ENCODE data around the gene MYLK4. TPM values are rescaled to one million over a fixed set of nuclear protein-coding genes. Genes with fewer than 3 reads are reported as not detected.
A peak's percentile ranks its signal among the peaks of the same experiment; 100 is the strongest.

Gene MYLK4
- total and polyA plus RNA-seq, 5 donors: 1.3 to 3.7 (median 2.3) TPM

GRCh38 chr6:2792330-2793110 is 41.8 kb upstream of the MYLK4 start:
- intact Hi-C loops (cut with DNase I): loop anchor here in 3 of 4 donors (5.0 to 10.0 kb wide), 3 partner anchors 50 to 142 kb away; partner anchors contain the start of gene SERPINB1 (in 3 of the 3)
- H3K27ac ChIP-seq (ENCODE audit: low read length): peak overlapping the region; percentile 28

GRCh38 chr6:2791450-2791974 is 40.8 kb upstream of the MYLK4 start:
- 55% methylated on average over 4 of the region's 4 CpGs for WGBS
- DNase-seq (no peak), ATAC-seq (no peak)
- Histone ChIP-seq H3K9me3 (ENCODE audit: control insufficient read depth, low read length) (no peaks in the 10 kb centered on the region), H3K27me3 (ENCODE audit: control insufficient read depth, insufficient read depth) (no peaks in the 10 kb centered on the region), H3K4me3 (ENCODE audit: low read length) (no peak overlapping the region), H3K4me1 (ENCODE audit: control insufficient read depth, insufficient read depth, low read length) (peaks cover 5% of the 10 kb centered on the region), H3K27ac (ENCODE audit: low read length) (no peak overlapping the region)
- intact Hi-C loops (cut with DNase I): loop anchor here in 3 of 4 donors (5.0 to 10.0 kb wide), 3 partner anchors 51 to 143 kb away; partner anchors contain the start of gene SERPINB1 (in 3 of the 3)

More at GRCh38 chr6:2792330-2793110, 41.8 kb upstream of the MYLK4 start:
- no peak overlapping the region for H3K4me3 ChIP-seq (ENCODE audit: low read length)
- ATAC-seq (no peak), DNase-seq (no peak)
- H3K9me3 ChIP-seq (ENCODE audit: control insufficient read depth, low read length): no peaks in the 10 kb centered on the region
- H3K4me1 ChIP-seq (ENCODE audit: control insufficient read depth, insufficient read depth, low read length): peaks cover 5% of the 10 kb centered on the region
- H3K27me3 ChIP-seq (ENCODE audit: control insufficient read depth, insufficient read depth): no peaks in the 10 kb centered on the region
- 94% methylated on average over 17 of the region's 17 CpGs for WGBS

GRCh38 chr6:2790588-2791449 is 40.1 kb upstream of the MYLK4 start:
- H3K4me3 ChIP-seq (ENCODE audit: low read length): no peak overlapping the region
- WGBS: 37% methylated on average over 11 of the region's 11 CpGs
- intact Hi-C loops (cut with DNase I): loop anchor here in 3 of 4 donors (5.0 to 10.0 kb wide), 3 partner anchors 51 to 144 kb away; partner anchors contain the start of gene SERPINB1 (in 3 of the 3)
- H3K27me3 ChIP-seq (ENCODE audit: control insufficient read depth, insufficient read depth): no peaks in the 10 kb centered on the region
- ATAC-seq (peak; percentile 85 to 87), DNase-seq (peak; percentile 61 to 80 (median 72))
- H3K27ac ChIP-seq (ENCODE audit: low read length): peak overlapping the region; percentile 62
- H3K4me1 ChIP-seq (ENCODE audit: control insufficient read depth, insufficient read depth, low read length): peaks cover 5% of the 10 kb centered on the region
- no peaks in the 10 kb centered on the region for H3K9me3 ChIP-seq (ENCODE audit: control insufficient read depth, low read length)

GRCh38 chr6:2786269-2786668 is 35.5 kb upstream of the MYLK4 start:
- ATAC-seq (no peak), DNase-seq (no peak)
- Histone ChIP-seq H3K27ac (ENCODE audit: low read length) (no peak overlapping the region), H3K9me3 (ENCODE audit: control insufficient read depth, low read length) (no peaks in the 10 kb centered on the region), H3K4me3 (ENCODE audit: low read length) (no peak overlapping the region), H3K27me3 (ENCODE audit: control insufficient read depth, insufficient read depth) (no peaks in the 10 kb centered on the region), H3K4me1 (ENCODE audit: control insufficient read depth, insufficient read depth, low read length) (peaks cover 2% of the 10 kb centered on the region)
- intact Hi-C loops (cut with DNase I): loop anchor here in 1 of 4 donors (5.0 kb wide), 1 partner anchor 276 kb away; no protein-coding TSS in a partner anchor
- 67% methylated on average over 4 of the region's 4 CpGs for WGBS

GRCh38 chr6:2784930-2785329 is 34.2 kb upstream of the MYLK4 start:
- H3K27ac ChIP-seq (ENCODE audit: low read length): no peak overlapping the region
- H3K27me3 ChIP-seq (ENCODE audit: control insufficient read depth, insufficient read depth): no peaks in the 10 kb centered on the region
- no peak for DNase-seq
- no peak overlapping the region for H3K4me3 ChIP-seq (ENCODE audit: low read length)
- no peaks in the 10 kb centered on the region for H3K9me3 ChIP-seq (ENCODE audit: control insufficient read depth, low read length)
- ATAC-seq: no peak
- intact Hi-C loops (cut with DNase I): loop anchor here in 1 of 4 donors (5.0 kb wide), 1 partner anchor 277 kb away; no protein-coding TSS in a partner anchor
- WGBS: 87% methylated on average over 7 of the region's 7 CpGs
- H3K4me1 ChIP-seq (ENCODE audit: control insufficient read depth, insufficient read depth, low read length): peaks cover 2% of the 10 kb centered on the region

GRCh38 chr6:2784061-2784460 is 33.3 kb upstream of the MYLK4 start:
- Histone ChIP-seq H3K27ac (ENCODE audit: low read length) (no peak overlapping the region), H3K9me3 (ENCODE audit: control insufficient read depth, low read length) (no peaks in the 10 kb centered on the region), H3K4me3 (ENCODE audit: low read length) (no peak overlapping the region), H3K4me1 (ENCODE audit: control insufficient read depth, insufficient read depth, low read length) (peaks cover 2% of the 10 kb centered on the region), H3K27me3 (ENCODE audit: control insufficient read depth, insufficient read depth) (no peaks in the 10 kb centered on the region)
- intact Hi-C loops (cut with DNase I): no loop called here
- 78% methylated on average over 5 of the region's 5 CpGs for WGBS
- no peak for DNase-seq
- no peak for ATAC-seq

GRCh38 chr6:2783188-2783963 is 32.7 kb upstream of the MYLK4 start:
- no peak overlapping the region for H3K4me3 ChIP-seq (ENCODE audit: low read length)
- no peaks in the 10 kb centered on the region for H3K9me3 ChIP-seq (ENCODE audit: control insufficient read depth, low read length)
- no peaks in the 10 kb centered on the region for H3K27me3 ChIP-seq (ENCODE audit: control insufficient read depth, insufficient read depth)
- ATAC-seq (peak; percentile 28 to 29), DNase-seq (no peak)
- H3K4me1 ChIP-seq (ENCODE audit: control insufficient read depth, insufficient read depth, low read length): peaks cover 2% of the 10 kb centered on the region
- no peak overlapping the region for H3K27ac ChIP-seq (ENCODE audit: low read length)
- intact Hi-C loops (cut with DNase I): no loop called here
- WGBS: 64% methylated on average over 19 of the region's 19 CpGs

GRCh38 chr6:2782825-2783187 is 32.1 kb upstream of the MYLK4 start:
- Histone ChIP-seq H3K9me3 (ENCODE audit: control insufficient read depth, low read length) (no peaks in the 10 kb centered on the region), H3K27me3 (ENCODE audit: control insufficient read depth, insufficient read depth) (no peaks in the 10 kb centered on the region), H3K27ac (ENCODE audit: low read length) (no peak overlapping the region), H3K4me1 (ENCODE audit: control insufficient read depth, insufficient read depth, low read length) (peaks cover 2% of the 10 kb centered on the region), H3K4me3 (ENCODE audit: low read length) (no peak overlapping the region)
- intact Hi-C loops (cut with DNase I): no loop called here
- DNase-seq (no peak), ATAC-seq (no peak)
- 78% methylated on average over 10 of the region's 10 CpGs for WGBS

GRCh38 chr6:2782356-2782708 is 31.6 kb upstream of the MYLK4 start:
- intact Hi-C loops (cut with DNase I): no loop called here
- DNase-seq: no peak
- 92% methylated on average over 9 of the region's 9 CpGs for WGBS
- H3K27ac ChIP-seq (ENCODE audit: low read length): no peak overlapping the region
- H3K9me3 ChIP-seq (ENCODE audit: control insufficient read depth, low read length): no peaks in the 10 kb centered on the region
- no peak for ATAC-seq
- no peaks in the 10 kb centered on the region for H3K27me3 ChIP-seq (ENCODE audit: control insufficient read depth, insufficient read depth)
- no peak overlapping the region for H3K4me3 ChIP-seq (ENCODE audit: low read length)
- peaks cover 2% of the 10 kb centered on the region for H3K4me1 ChIP-seq (ENCODE audit: control insufficient read depth, insufficient read depth, low read length)

- H3K27ac ChIP-seq (ENCODE audit: low read length): no peak overlapping the region
Measured at GRCh38 chr6:2781685-2782355, 31.1 kb upstream of the MYLK4 start.

More at GRCh38 chr6:2781685-2782355, 31.1 kb upstream of the MYLK4 start:
- no peak for DNase-seq
- 92% methylated on average over 7 of the region's 7 CpGs for WGBS
- H3K4me1 ChIP-seq (ENCODE audit: control insufficient read depth, insufficient read depth, low read length): peaks cover 2% of the 10 kb centered on the region
- ATAC-seq: peak in 1 of 2 donors; percentile 14
- no peaks in the 10 kb centered on the region for H3K27me3 ChIP-seq (ENCODE audit: control insufficient read depth, insufficient read depth)
- H3K9me3 ChIP-seq (ENCODE audit: control insufficient read depth, low read length): no peaks in the 10 kb centered on the region
- intact Hi-C loops (cut with DNase I): no loop called here
- H3K4me3 ChIP-seq (ENCODE audit: low read length): no peak overlapping the region
